HG02981 (cell line): ENCODE results near the gene ELL2.
A peak's percentile ranks its signal among the peaks of the same experiment; 100 is the strongest.
"Not testable (repeated sequence)": the region's sequence is repeated elsewhere in the genome, so short reads cannot be mapped to it uniquely, and the experiment has no call there.

Experiments used
- ATAC-seq: cut with Tn5 transposase; IDR thresholded peaks from one replicate; pipeline ENCODE4 v1.9.1; 2021; ENCODE audit warnings: mild to moderate bottlenecking, moderate library complexity; ENCODE audit not compliant: unreplicated experiment

Gene ELL2

GRCh38 chr5:95862671-95863382, 98.8 kb downstream of the ELL2 start:
- ATAC-seq: no peak

- ATAC-seq: no peak
Measured at GRCh38 chr5:95861864-95862561, 99.6 kb downstream of the ELL2 start.

GRCh38 chr5:95861221-95861863, 100.3 kb downstream of the ELL2 start:
- no peak for ATAC-seq

- ATAC-seq: no peak
Measured at GRCh38 chr5:95859661-95860060, 102.0 kb downstream of the ELL2 start.

- peak; percentile 90 for ATAC-seq
Measured at GRCh38 chr5:95858661-95859595, 102.7 kb downstream of the ELL2 start.

- ATAC-seq: no peak
Measured at GRCh38 chr5:95858023-95858461, 103.6 kb downstream of the ELL2 start.

GRCh38 chr5:95857185-95857945, 104.3 kb downstream of the ELL2 start:
- ATAC-seq: no peak

GRCh38 chr5:95856501-95856981, 105.1 kb downstream of the ELL2 start:
- no peak for ATAC-seq

- ATAC-seq: no peak
Measured at GRCh38 chr5:95853490-95853889, 108.2 kb downstream of the ELL2 start.

GRCh38 chr5:95852567-95852966, 109.1 kb downstream of the ELL2 start:
- no peak for ATAC-seq

GRCh38 chr5:95851141-95851540, 110.5 kb downstream of the ELL2 start:
- ATAC-seq: not testable (repeated sequence)

- no peak for ATAC-seq
Measured at GRCh38 chr5:95850391-95850894, 111.2 kb downstream of the ELL2 start.

- no peak for ATAC-seq
Measured at GRCh38 chr5:95848701-95849100, 113.0 kb downstream of the ELL2 start.

GRCh38 chr5:95847261-95847592, 114.4 kb downstream of the ELL2 start:
- ATAC-seq: no peak

- peak; percentile 58 for ATAC-seq
Measured at GRCh38 chr5:95846554-95847260, 114.9 kb downstream of the ELL2 start.

GRCh38 chr5:95845391-95845790, 116.3 kb downstream of the ELL2 start:
- ATAC-seq: no peak

GRCh38 chr5:95843733-95844223, 117.9 kb downstream of the ELL2 start:
- ATAC-seq: no peak

- peak; percentile 88 for ATAC-seq
Measured at GRCh38 chr5:95842854-95843544, 118.7 kb downstream of the ELL2 start.
